A549 treated with ZK216348 at 1 μM for 4 hours (cell line): ENCODE results near the gene MBLAC1. TPM values are rescaled to one million over a fixed set of nuclear protein-coding genes. Genes with fewer than 3 reads are reported as not detected.

Experiments used
- total RNA-seq: library from RNA; stranded (reverse); fragments of 200-300 nt; extraction: Qiagen RNA extraction; gene quantifications from 5 replicates; pipeline ENCODE4 v1.2.3, GENCODE V29; 2022; ENCODE audit warnings: low read depth

MBLAC1 gene, protein sequence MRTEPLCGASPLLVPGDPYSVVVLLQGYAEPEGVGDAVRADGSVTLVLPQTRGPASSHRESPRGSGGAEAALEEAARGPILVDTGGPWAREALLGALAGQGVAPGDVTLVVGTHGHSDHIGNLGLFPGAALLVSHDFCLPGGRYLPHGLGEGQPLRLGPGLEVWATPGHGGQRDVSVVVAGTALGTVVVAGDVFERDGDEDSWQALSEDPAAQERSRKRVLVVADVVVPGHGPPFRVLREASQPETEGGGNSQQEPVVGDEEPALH
- 2.8 to 3.5 TPM (median 3.0 TPM) in 5 replicates for total RNA-seq

DNA sequence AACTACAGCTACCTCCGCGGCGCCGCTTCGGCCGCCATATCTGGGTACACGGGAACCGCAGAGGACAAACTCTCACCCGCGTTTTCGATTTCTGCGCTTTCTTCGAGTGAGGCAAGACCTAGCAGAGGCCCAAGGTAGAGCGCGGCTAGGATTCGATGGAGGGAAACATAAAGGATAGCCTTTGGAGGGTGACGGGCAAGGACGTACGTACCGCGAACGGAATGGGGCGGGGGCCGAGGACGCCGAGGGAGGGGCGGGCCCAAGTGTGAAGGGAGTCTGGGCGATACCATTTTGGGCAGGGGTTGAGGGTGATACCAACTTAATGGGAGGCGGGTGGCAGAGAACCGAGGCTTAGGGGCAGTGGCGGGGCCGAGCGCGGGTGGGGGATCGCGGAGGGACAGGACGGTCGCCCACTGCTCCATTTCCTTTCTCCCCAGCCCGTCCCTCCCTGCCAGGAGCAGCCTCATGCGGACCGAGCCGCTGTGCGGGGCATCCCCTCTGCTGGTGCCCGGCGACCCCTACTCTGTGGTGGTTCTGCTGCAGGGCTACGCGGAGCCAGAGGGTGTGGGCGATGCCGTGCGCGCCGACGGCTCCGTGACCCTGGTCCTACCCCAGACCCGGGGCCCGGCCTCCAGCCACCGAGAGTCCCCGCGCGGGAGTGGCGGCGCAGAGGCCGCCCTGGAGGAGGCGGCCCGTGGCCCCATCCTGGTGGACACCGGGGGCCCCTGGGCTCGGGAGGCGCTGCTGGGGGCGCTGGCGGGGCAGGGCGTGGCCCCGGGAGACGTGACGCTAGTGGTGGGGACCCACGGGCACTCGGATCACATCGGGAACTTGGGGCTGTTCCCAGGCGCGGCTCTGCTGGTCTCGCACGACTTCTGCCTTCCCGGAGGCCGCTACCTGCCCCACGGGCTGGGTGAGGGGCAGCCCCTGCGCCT lies at the start of gene MBLAC1:
Gene MBLAC1 (plus strand): TSS at position 37 of the 935 bp plus-strand sequence. CDS start 429 bp downstream, at position 466.

DNA sequence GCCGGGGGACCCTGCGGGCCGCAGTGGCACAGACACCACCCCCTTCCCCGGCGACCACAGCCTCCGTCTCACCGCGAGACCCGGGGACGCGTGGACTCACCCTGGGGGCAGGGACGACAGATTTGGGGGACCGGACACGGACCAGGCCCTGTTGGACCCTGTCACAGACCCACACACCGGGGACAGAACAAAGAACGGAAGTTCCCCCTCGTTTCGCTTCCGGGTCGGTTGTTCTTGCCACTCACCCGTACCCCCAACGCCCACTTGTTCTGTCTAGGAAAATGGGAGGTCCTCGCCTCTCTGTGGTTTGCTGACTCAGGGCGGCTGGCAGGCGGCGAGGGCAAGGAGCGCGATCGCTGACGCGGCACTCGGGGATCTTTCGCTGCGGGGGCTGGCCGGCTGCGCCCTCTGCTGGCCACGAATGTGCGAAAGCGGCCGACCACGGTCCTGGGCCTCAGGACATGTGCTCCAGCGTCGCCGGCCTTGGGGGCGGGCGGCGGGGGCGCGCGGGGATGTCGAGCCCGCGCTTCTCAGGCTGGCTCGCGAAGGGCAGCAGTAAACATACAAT lies 45.1 kb upstream of the MBLAC1 start, which contains the start of gene ZNF3:
Gene ZNF3 (minus strand): TSS at position 189 of the 568 bp plus-strand sequence. CDS start 4,366 bp downstream, outside the sequence.

DNA sequence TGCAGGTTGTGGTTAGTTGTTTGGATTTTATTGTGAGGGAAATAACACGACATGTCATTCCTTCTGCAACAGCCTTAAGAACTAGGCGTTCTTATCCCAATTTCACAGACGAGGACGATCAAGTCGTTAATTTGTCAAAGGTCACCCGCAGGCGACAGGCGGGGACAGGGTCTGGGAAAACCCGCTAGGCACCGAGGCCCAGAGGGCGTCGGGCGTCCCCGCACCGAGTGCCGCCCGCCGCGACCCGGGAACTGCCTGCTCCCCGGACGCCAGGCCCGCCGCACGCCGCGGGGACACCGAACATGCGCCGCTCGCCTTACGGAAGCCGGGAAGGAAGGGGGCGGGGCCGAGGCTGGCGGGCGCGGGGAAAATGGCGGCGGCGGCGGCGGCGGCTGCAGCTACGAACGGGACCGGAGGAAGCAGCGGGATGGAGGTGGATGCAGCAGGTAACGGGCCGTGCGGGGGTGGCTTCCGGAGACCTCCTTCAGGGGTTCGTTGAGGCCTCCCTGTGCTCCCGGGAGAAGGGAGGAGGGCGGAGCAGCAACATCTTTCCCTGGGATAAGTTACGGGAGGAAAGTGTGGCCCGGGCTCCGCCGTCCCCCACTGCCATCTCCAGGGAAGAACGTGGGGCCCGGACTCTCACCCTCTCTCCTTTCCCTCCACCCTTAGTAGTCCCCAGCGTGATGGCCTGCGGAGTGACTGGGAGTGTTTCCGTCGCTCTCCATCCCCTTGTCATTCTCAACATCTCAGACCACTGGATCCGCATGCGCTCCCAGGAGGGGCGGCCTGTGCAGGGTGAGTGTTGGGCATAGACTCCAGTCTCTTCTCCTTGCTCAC lies 37.9 kb upstream of the MBLAC1 start, which contains the start of gene COPS6:
Gene COPS6 (plus strand): TSS at position 349 of the 837 bp plus-strand sequence. CDS start 22 bp downstream, at position 371.

DNA sequence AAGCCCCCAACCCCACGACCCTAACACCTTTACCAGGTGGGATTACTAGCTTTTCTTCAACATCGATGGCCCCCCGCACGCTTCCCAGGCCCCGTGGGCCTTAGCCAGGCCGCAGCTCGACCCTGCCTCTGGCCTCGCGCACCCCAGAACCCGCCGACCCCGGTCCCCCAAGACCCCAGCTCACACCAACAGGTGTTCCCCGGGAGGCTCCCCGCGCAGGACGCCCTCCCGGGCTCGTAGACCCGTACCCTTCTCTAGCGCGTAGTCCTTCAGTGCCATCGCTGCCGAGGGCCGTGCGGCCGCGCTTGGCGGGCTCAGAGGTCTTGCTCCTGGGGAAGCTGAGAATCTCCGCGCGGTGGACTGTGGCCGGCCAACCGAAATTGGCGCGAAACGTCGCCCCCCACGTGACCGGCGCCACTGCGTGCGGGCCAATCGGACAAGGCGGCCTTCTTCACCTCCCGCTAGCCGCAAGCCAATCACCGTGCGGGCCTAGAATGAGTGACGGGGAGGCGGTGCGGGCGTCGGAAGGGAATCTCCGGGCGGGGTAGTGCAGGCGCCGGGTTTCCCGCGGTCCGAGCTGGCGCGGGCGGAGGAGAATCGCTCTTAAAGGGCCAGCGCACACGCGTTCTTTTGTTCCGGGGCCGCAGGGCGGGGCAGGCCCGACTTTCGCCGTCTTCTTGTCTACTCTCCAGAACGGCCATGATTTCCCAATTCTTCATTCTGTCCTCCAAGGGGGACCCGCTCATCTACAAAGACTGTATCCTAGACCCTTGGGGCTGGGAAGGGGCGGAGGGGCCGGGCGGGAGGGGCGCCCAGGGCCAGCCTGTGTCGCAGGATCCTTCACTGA lies 25.5 kb upstream of the MBLAC1 start, which contains the start of the genes AP4M1 and MCM7:
Gene AP4M1 (plus strand): TSS at position 628 of the 847 bp plus-strand sequence. CDS start 72 bp downstream, at position 700.
Gene MCM7 (minus strand): TSS at position 382 of the 847 bp plus-strand sequence. CDS start 103 bp downstream, at position 279.

DNA sequence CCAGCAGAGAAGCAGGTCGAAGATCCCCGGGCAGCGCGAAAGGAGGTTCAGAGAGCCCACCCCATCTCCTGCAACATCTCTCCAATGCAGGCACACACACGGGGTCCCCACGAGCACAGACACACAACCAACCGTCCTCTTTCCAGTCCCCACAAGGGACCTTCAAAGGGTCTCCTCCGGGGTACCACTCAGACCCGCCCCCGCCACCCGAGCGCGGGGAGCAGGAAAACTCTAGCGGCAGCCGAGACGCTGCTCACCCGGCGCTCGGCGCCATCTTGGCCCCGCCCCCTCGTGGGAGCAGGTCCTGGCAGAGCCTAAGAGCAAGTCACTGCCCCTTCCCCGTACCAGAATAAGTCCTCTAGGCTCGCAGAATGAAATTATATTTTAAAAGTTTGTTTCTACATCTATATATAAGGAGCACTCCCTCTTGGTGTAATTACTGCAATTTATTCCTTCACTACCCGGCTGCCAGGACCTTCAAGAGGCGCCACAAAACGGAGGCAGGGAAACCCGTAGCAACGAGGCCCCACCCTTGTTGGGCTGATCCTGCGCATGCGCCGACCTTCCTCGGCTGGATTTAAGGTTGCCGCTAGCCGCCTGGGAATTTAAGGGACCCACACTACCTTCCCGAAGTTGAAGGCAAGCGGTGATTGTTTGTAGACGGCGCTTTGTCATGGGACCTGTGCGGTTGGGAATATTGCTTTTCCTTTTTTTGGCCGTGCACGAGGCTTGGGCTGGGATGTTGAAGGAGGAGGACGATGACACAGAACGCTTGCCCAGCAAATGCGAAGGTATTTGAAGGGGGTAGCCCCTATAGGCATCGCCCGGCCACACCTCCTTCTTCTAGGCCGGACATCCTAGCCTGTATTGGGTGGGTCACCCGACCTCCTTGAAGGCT lies 7.4 kb upstream of the MBLAC1 start, which contains the start of the genes CNPY4 and TAF6:
Gene CNPY4 (plus strand): TSS at position 563 of the 898 bp plus-strand sequence. CDS start 111 bp downstream, at position 674.
Gene TAF6 (minus strand): TSS at position 287 of the 898 bp plus-strand sequence. CDS start 5,149 bp downstream, outside the sequence.

DNA sequence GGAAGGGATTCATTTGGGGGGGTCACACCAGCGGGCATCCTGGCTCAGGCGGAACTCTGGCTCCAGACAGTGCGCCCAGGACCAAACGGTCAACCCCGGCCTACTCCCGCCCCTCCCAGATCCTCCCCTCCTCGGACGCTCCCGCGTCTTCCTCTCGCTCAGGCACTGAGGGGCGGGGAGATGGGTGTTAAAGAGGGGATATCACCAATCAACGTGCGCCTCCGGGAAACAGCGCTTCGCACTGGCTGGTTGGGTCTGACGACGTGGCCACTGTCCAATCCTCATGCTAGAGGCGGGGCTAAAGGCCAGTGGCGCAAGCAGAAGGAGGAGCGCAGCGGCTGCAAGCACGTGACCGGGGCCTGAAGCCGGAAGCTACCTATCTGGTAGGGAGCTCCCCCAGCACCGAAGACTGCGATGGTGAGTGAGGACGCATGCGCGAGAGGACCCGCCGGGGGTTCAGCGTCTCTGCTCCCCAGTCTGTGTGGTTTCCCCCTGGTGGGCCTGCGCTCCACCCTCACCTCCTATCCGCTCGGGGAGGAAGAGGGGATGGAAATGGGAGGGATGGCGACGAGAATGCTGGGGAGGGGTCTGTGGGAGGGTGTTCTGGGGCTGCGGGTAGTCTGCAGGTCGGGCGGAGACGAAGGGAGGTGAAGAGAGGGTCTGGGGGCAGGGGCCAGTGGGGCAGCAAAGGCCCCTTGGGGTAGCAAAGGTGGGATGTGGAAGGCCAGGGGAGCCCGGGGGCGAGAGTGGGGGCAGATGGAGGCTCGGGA lies 22.0 kb downstream of the MBLAC1 start, which contains the start of gene LAMTOR4:
Gene LAMTOR4 (plus strand): TSS at position 360 of the 770 bp plus-strand sequence. CDS start 55 bp downstream, at position 415.

DNA sequence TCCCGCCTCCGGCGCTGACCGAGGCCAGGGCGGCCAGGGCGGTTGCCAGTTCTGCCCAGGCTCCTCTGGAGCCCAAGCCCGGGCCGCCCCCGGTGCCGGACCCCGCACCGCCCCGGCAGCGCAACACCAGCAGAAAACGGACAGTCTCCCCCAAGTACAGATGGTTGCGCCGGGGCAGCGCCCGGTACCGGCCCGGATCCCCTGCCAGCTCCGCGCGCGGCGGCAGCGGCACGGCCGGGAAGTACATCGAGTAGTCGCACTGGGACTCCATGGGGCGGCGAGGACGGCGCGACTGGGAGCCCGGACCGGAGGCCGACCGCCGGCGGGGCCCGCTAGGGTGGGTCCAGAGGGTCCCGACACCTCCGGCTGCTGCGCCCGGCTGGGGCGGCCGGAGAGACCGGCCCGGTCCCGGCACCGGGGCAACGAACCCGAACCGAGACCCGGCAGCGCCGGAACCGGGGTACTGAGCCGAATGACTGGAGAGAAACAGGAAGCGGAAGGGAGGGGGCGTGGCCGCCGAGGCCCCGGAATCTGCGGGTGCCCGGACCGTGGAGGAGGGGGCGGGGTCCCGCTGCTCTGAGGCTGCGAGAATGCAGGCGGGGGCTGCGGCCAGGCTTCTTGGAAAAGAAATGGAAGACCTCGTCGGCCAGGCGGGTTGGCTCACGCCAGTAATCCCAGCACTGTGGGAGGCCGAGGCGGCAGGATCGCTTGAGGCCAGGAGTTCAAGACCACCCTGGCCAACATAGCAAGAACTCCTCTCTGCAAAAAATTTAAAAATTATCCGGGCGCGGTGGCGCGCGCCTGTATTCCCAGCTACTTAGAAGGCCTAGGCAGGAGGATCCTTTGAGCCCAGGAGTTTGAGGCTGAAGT lies 31.7 kb downstream of the MBLAC1 start, which contains the start of gene TRAPPC14:
Gene TRAPPC14 (minus strand): TSS at position 495 of the 870 bp plus-strand sequence. CDS start 224 bp downstream, at position 271.

DNA sequence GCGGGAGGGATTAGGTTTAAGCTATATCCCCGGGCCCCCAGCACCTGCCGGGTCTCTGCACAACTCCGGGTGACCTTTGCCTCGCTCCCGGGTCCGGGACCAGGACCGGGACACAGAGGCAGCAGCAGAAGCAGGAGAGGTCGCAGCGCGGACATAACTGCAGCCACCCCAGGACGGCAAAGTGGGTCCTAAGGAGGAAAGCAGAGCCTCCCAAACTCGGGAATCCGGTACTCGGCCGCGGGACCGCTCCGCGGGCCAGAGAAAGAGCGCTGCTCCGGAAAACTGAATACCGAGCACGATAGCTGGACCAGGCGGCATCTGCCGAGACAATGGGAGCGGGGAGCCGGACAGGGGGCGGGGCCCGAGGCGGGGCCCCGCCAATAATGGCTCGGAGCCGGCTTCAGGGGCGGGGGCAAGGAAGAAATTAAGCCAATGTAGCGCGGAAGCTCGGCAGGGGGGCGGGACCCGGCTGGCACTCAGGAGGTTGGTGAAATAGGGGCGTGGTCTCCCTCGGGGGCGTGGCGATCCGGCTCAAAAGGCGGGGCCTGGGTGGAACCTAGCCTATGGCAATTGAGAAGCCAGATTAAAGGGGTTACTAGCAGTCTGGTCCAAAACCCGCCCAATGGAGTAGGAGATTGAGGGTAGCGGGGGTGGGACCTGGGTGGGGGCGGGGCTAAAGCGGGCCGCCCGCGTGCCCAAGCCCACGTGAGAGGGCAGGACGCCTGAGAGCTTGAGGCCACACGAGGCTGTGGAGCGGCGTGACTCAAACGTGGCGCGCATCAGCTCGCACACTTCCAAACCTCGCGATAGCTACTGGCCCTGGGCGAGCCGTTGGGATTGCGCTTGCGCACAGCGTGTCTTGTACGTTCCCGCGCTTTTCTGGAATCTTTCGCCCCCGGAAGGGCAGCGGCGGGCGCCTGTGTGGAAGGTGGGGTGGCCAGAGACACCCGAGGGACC lies 50.6 kb downstream of the MBLAC1 start, which contains the start of the genes GPC2 and STAG3:
Gene GPC2 (minus strand): TSS at position 337 of the 957 bp plus-strand sequence. CDS start 182 bp downstream, at position 155.
Gene STAG3 (plus strand): TSS at position 874 of the 957 bp plus-strand sequence. CDS start 2,639 bp downstream, outside the sequence.

Other genes with a start within 250 kb of the MBLAC1 start
- gene OR2AE1, start 249.9 kb upstream of the MBLAC1 start, total RNA-seq: not detected in 5 replicates
- 23.0 to 34.7 TPM (median 27.0 TPM) in 5 replicates for gene TRIM4, start 207.4 kb upstream of the MBLAC1 start, total RNA-seq
- not detected in 5 replicates for gene GJC3, start 197.3 kb upstream of the MBLAC1 start, total RNA-seq
- 0.31 TPM in 1 of 5 replicates, not detected in the others for gene AZGP1, start 150.9 kb upstream of the MBLAC1 start, total RNA-seq
- 5.8 to 11.6 TPM (median 8.9 TPM) in 5 replicates for gene ZKSCAN1, start 111.4 kb upstream of the MBLAC1 start, total RNA-seq
- gene ZSCAN21, start 77.2 kb upstream of the MBLAC1 start, total RNA-seq: 8.3 to 11.5 TPM (median 10.0 TPM) in 5 replicates
- gene ZNF3, start 45.2 kb upstream of the MBLAC1 start, total RNA-seq: 17.2 to 21.9 TPM (median 20.4 TPM) in 5 replicates
- gene COPS6, start 38.0 kb upstream of the MBLAC1 start, total RNA-seq: 143 to 198 TPM (median 176 TPM) in 5 replicates
- gene MCM7, start 25.6 kb upstream of the MBLAC1 start, total RNA-seq: 205 to 248 TPM (median 245 TPM) in 5 replicates
- gene AP4M1, start 25.3 kb upstream of the MBLAC1 start, total RNA-seq: 12.8 to 17.5 TPM (median 16.1 TPM) in 5 replicates
- 57.0 to 69.0 TPM (median 65.2 TPM) in 5 replicates for gene TAF6, start 7.6 kb upstream of the MBLAC1 start, total RNA-seq
- 10.6 to 13.4 TPM (median 11.9 TPM) in 5 replicates for gene CNPY4, start 7.3 kb upstream of the MBLAC1 start, total RNA-seq
- gene LAMTOR4, start 22.0 kb downstream of the MBLAC1 start, total RNA-seq: 133 to 186 TPM (median 171 TPM) in 5 replicates
- 8.3 to 14.8 TPM (median 12.9 TPM) in 5 replicates for gene TRAPPC14, start 31.8 kb downstream of the MBLAC1 start, total RNA-seq
- gene GAL3ST4, start 41.6 kb downstream of the MBLAC1 start, total RNA-seq: 0.14 to 0.27 TPM in 2 of 5 replicates, not detected in the others
- gene GPC2, start 50.4 kb downstream of the MBLAC1 start, total RNA-seq: 0.37 to 1.0 TPM (median 0.92 TPM) in 5 replicates
- gene STAG3, start 51.0 kb downstream of the MBLAC1 start, total RNA-seq: 0.06 to 0.40 TPM (median 0.21 TPM) in 5 replicates
- gene PVRIG, start 93.0 kb downstream of the MBLAC1 start, total RNA-seq: not detected in 5 replicates
- not detected in 5 replicates for gene SPDYE3, start 180.7 kb downstream of the MBLAC1 start, total RNA-seq
- gene PILRB, start 231.2 kb downstream of the MBLAC1 start, total RNA-seq: 19.0 to 38.5 TPM (median 34.5 TPM) in 5 replicates
- 3.7 to 6.8 TPM (median 5.2 TPM) in 5 replicates for gene PILRA, start 246.5 kb downstream of the MBLAC1 start, total RNA-seq